GM12878 (cell line): Measurements from ENCODE around the gene DUS1L. TPM values are rescaled to one million over a fixed set of nuclear protein-coding genes. Genes with fewer than 3 reads are reported as not detected.

Experiments
- ATAC-seq: fragments of 200-7000 bp; cut with Tn5 transposase; 3 replicates; pipeline ENCODE4 v1.9.1; 2020; ENCODE audit warnings: mild to moderate bottlenecking, moderate library complexity
- BruUV-seq: library from RNA; stranded (reverse); fragments of 400-500 nt; replicated peaks from 2 replicates; lab custom pipeline; 2021; lab: Mats Ljungman, UMichigan
- CTCF ChIA-PET: fragments of 300-600 bp; sonication (Branson Sonifier 250); formaldehyde crosslinking; extraction: SDS; loops from one replicate; lab custom pipeline; 2021; ENCODE audit warnings: inconsistent platforms; lab: Yijun Ruan, JAX
- POLR2A ChIA-PET: fragments of 350-600 bp; formaldehyde crosslinking; extraction: SDS; loops from one replicate; lab custom pipeline; 2021; ENCODE audit warnings: inconsistent platforms; lab: Charles Lee
- RAD21 ChIA-PET: fragments of 300-600 bp; sonication (Branson Sonifier 250); formaldehyde crosslinking; loops from one replicate; lab custom pipeline; 2023; ENCODE audit warnings: antibody characterized with exemption; ENCODE audit not compliant: unreplicated experiment; lab: Charles Lee
- SMC1A ChIA-PET: fragments of 300-600 bp; sonication (Branson Sonifier 250); formaldehyde crosslinking; loops from one replicate; lab custom pipeline; 2023; ENCODE audit not compliant: unreplicated experiment, uncharacterized antibody; lab: Charles Lee
- DNase-seq: peaks from one replicate; pipeline ENCODE4 v3.0.0-alpha.2; 2011; ENCODE audit warnings: low read depth, low spot score
- FAIRE-seq: peaks from 3 replicates; lab custom pipeline; 2011; peaks lifted over from hg19 to GRCh38; lab: Jason Lieb, UNC
- H2AFZ ChIP-seq: 2 replicates; pipeline ENCODE4 v1.6.0; 2011; ENCODE audit warnings: low read depth, low read length, control low read depth; ENCODE audit not compliant: control insufficient read depth
- H3K27ac ChIP-seq: 2 replicates; pipeline ENCODE4 v1.5.1; 2011; ENCODE audit warnings: control low read depth; ENCODE audit not compliant: control insufficient read depth, insufficient read depth
- H3K27me3 ChIP-seq, 2 experiments: replicated peaks in 1 of 2; 2 replicates each; pipeline versions ENCODE4 v1.6.0 to v1.6.1; 2011; ENCODE audit warnings: low read length in 1 of 2; ENCODE audit not compliant: control insufficient read depth in 2 of 2, insufficient read depth in 2 of 2
- H3K36me3 ChIP-seq, 2 experiments: 2 replicates each; pipeline ENCODE4 v1.5.1; 2011; ENCODE audit warnings: low read length in 1 of 2; ENCODE audit not compliant: control insufficient read depth in 2 of 2, insufficient read depth in 2 of 2
- H3K4me1 ChIP-seq: 2 replicates; pipeline ENCODE4 v1.6.1; 2011; ENCODE audit warnings: mild to moderate bottlenecking, low read length, moderate library complexity, mixed read lengths; ENCODE audit not compliant: control insufficient read depth, insufficient read depth
- H3K4me2 ChIP-seq: 2 replicates; pipeline ENCODE4 v1.6.0; 2011; ENCODE audit warnings: control low read depth; ENCODE audit not compliant: control insufficient read depth, insufficient read depth
- H3K4me3 ChIP-seq: fragments of 200-600 bp; sonication (generic); 2 replicates; pipeline ENCODE4 v1.5.1; 2016
- H3K79me2 ChIP-seq: 2 replicates; pipeline ENCODE4 v1.6.0; 2011; ENCODE audit warnings: low read length; ENCODE audit not compliant: control insufficient read depth, insufficient read depth
- H3K9ac ChIP-seq: 2 replicates; pipeline ENCODE4 v1.8.0; 2011; ENCODE audit warnings: low read length, control low read depth, mixed read lengths; ENCODE audit not compliant: control insufficient read depth, insufficient read depth
- H3K9me3 ChIP-seq: replicated peaks from 3 replicates; pipeline ENCODE4 v1.5.1; 2011; ENCODE audit warnings: mild to moderate bottlenecking, low read length; ENCODE audit not compliant: control insufficient read depth, insufficient read depth
- H4K20me1 ChIP-seq: 2 replicates; pipeline ENCODE4 v1.6.0; 2011; ENCODE audit not compliant: control insufficient read depth, insufficient read depth
- CREM ChIP-seq: IDR thresholded peaks from 2 replicates; pipeline ENCODE4 v1.6.1; 2014; ENCODE audit warnings: antibody characterized with exemption, low read depth
- DPF2 ChIP-seq: fragments of 450-650 bp; IDR thresholded peaks from 2 replicates; pipeline ENCODE4 v1.6.1; 2017; ENCODE audit warnings: mild to moderate bottlenecking
- GATAD2B ChIP-seq: fragments of 450-650 bp; conservative IDR thresholded peaks from 2 replicates; pipeline ENCODE4 v1.6.1; 2017; ENCODE audit warnings: low read depth, mild to moderate bottlenecking, moderate library complexity
- KAT2A ChIP-seq: conservative IDR thresholded peaks from 2 replicates; pipeline ENCODE4 v1.6.1; 2011; ENCODE audit warnings: low read depth, low read length; ENCODE audit not compliant: control insufficient read depth
- LARP7 ChIP-seq: fragments of 450-650 bp; IDR thresholded peaks from 2 replicates; pipeline ENCODE4 v1.6.1; 2017; ENCODE audit warnings: mild to moderate bottlenecking
- MEF2B ChIP-seq: fragments of 450-650 bp; IDR thresholded peaks from 2 replicates; pipeline ENCODE4 v1.6.1; 2018; ENCODE audit warnings: mild to moderate bottlenecking, moderate library complexity; ENCODE audit not compliant: partially characterized antibody, poor library complexity, severe bottlenecking
- NFXL1 ChIP-seq: fragments of 450-650 bp; IDR thresholded peaks from 2 replicates; pipeline ENCODE4 v1.6.1; 2017; ENCODE audit warnings: antibody characterized with exemption, mild to moderate bottlenecking, borderline replicate concordance
- NR2C2 ChIP-seq: IDR thresholded peaks from 2 replicates; pipeline ENCODE4 v1.6.1; 2011; ENCODE audit warnings: borderline replicate concordance, low read depth; ENCODE audit not compliant: control insufficient read depth, insufficient read length
- NRF1 ChIP-seq: conservative IDR thresholded peaks from 2 replicates; pipeline ENCODE4 v1.6.1; 2011; ENCODE audit warnings: mild to moderate bottlenecking, low read depth, low read length, improper control_type of control experiment
- PAX5 ChIP-seq: IDR thresholded peaks from 2 replicates; pipeline ENCODE4 v1.6.1; 2011; ENCODE audit warnings: low read depth, low read length, borderline replicate concordance
- PBX3 ChIP-seq: IDR thresholded peaks from 2 replicates; pipeline ENCODE4 v1.6.1; 2011; ENCODE audit warnings: mild to moderate bottlenecking, low read depth, low read length, moderate library complexity; ENCODE audit not compliant: insufficient replicate concordance
- SMAD5 ChIP-seq: IDR thresholded peaks from 2 replicates; pipeline ENCODE4 v1.6.1; 2016; ENCODE audit warnings: antibody characterized with exemption, low read depth
- SMARCA5 ChIP-seq: fragments of 450-650 bp; IDR thresholded peaks from 2 replicates; pipeline ENCODE4 v1.6.1; 2017; ENCODE audit warnings: mild to moderate bottlenecking
- SP1 ChIP-seq: IDR thresholded peaks from one replicate; pipeline ENCODE4 v1.6.1; 2011; ENCODE audit warnings: low read depth, low read length
- SPI1 ChIP-seq: IDR thresholded peaks from 2 replicates; pipeline ENCODE4 v1.6.1; 2011; ENCODE audit warnings: low read depth, mild to moderate bottlenecking, low read length, moderate library complexity, borderline replicate concordance; ENCODE audit not compliant: insufficient read depth
- YY1 ChIP-seq: IDR thresholded peaks from 2 replicates; pipeline ENCODE4 v1.6.1; 2011; ENCODE audit warnings: low read depth, mild to moderate bottlenecking, low read length
- WGBS: methylation state at CpG from one replicate; pipeline ENCODE4 v1.1.6; 2016; ENCODE audit warnings: low lambda C conversion rate; ENCODE audit not compliant: insufficient replicate concordance, insufficient coverage; ENCODE audit errors: missing lambda C conversion rate; 5-methylcytosine and 5-hydroxymethylcytosine counted together
- in situ Hi-C: fragments of 300-500 bp; cut with MboI; formaldehyde crosslinking; loops from 9 replicates; pipeline ENCODE4 v1.14.3; 2018; ENCODE audit warnings: mixed read lengths
- intact Hi-C: fragments of 100-400 bp; cut with micrococcal nuclease; formaldehyde crosslinking; loops from one replicate; pipeline ENCODE4 v1.14.2; 2022; ENCODE audit not compliant: unreplicated experiment
- polyA plus RNA-seq, 11 experiments: library from polyadenylated mRNA; depleted of rRNA in 4 of 11; unstranded in 6 of 11; stranded (reverse) in 5 of 11; fragments of >200 nt; fragmentation: Nextera tagmentation in 4 of 11; fragmentation: Illumina TruSeq in 1 of 11; extraction: Ambion mirVana in 4 of 11; extraction: Trizol in 1 of 11; gene quantifications; 1 replicate in 1 of 11; 2 replicates in 10 of 11; pipeline versions ENCODE4 v1.2.1 to v1.2.3, GENCODE V29; 2011 to 2016; ENCODE audit warnings: inconsistent platforms in 2 of 11, missing spikeins in 2 of 11, low read depth in 1 of 11
- total RNA-seq, 4 experiments: library from RNA; depleted of rRNA in 3 of 4; stranded (reverse); fragments of >200 nt in 3 of 4; fragmentation: Illumina TruSeq in 1 of 4; extraction: Trizol in 1 of 4; gene quantifications; 2 replicates each; pipeline versions ENCODE4 v1.2.1 to v1.2.3, GENCODE V29; 2013 to 2021
- TF ChIP-seq, protein P1 (sequence below): fragments of 450-650 bp; conservative IDR thresholded peaks from 2 replicates; pipeline ENCODE4 v1.6.1; 2017; ENCODE audit warnings: mild to moderate bottlenecking, moderate library complexity
- TF ChIP-seq, protein P2 (sequence below): fragments of 450-650 bp; IDR thresholded peaks from 2 replicates; pipeline ENCODE4 v1.6.1; 2016; ENCODE audit warnings: mild to moderate bottlenecking

The DUS1L gene
- total and polyA plus RNA-seq, 10 of the 15 experiments (the other 5 are each of a cell fraction or from before 2014, with no cell fraction given): 6.1 to 157 (median 44.5) TPM

DNA sequence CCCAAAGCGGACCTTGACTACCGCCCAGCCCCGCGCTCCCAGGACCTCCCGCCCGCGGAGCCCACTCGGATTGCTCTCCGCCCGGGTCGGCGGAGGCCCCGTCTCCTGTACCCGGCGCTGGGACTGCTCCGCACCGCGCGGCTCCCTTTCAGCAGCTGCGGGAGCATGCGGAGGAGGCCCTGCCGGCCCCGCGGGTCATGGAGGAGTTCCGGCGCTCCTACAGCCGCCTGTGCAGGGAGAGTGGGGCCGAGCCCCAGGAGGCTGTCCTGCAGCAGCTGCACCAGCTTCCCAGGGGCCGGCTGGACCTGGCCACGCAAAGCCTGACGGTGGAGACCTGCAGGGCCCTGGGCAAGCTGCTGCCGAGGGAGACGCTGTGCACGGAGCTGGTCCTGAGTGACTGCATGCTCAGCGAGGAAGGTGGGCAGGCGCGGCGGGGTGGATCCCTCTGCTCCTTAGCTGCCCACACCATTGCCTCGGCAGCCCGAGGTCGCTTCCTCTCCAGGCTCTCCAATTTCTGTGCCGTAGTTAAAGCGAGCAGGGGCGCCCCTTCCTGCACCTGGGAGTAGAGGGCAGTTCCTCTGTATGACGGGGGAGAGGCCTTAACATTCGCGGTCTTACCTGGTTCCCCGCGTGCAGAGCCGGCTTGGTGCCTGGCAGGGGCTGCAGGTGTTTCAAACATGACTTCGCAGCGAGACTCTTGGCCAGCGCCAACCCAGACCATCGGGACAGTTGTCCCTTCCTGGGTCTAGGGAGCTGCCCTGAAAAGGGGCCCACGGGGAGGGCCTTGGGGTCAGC, 42.0 kb downstream of the DUS1L start:
- Histone ChIP-seq H3K36me3 (no peaks in the 10 kb centered on the region; a peak in 2 of 4 replicates), H3K4me2 (peak overlapping the region; percentile 96), H3K9me3 (no peaks in the 10 kb centered on the region), H3K79me2 (peaks cover 26% of the 10 kb centered on the region), H3K27me3 (no peaks in the 10 kb centered on the region), H3K9ac (peak overlapping the region; percentile 21), H3K4me1 (peaks cover 14% of the 10 kb centered on the region), H4K20me1 (no peaks in the 10 kb centered on the region), H3K27ac (peak overlapping the region; percentile 7; the same call in 1 of the 2 replicates), H3K4me3 (peak overlapping the region; percentile 95), H2AFZ (peak overlapping the region; percentile 80)
- ChIA-PET SMC1A (interaction anchor here (0.9 to 1.7 kb wide), 3 partner anchors 14 to 64 kb away, joined by 3 to 4 read pairs (median 4); partner anchors contain the start of gene DCXR), POLR2A (interaction anchor here (0.6 to 2.6 kb wide), 8 partner anchors 14 to 132 kb away, joined by 3 to 13 read pairs (median 4); partner anchors contain the start of genes ALYREF, ANAPC11, DCXR and FASN), RAD21 (interaction anchor here (1.0 to 4.4 kb wide), 6 partner anchors 11 to 131 kb away, joined by 3 to 68 read pairs (median 10); partner anchors contain the start of genes DCXR and NOTUM), CTCF (interaction anchor here (0.6 to 5.0 kb wide), 9 partner anchors 12 to 289 kb away, joined by 3 to 89 read pairs (median 5); partner anchors contain the start of genes DCXR and NOTUM)
- intact Hi-C loops: loop anchor here (5.0 kb wide), 1 partner anchor 161 kb away; the partner anchor contains the start of gene P4HB
- ATAC-seq (peak; percentile 3), FAIRE-seq (no peak), DNase-seq (no peak)
- 5% methylated on average over 37 of the region's 55 CpGs for WGBS
- BruUV-seq: no TSS peak
- in situ Hi-C loops: no loop called here
- TF ChIP-seq SPI1 (0 out of 2 replicates have a peak, but pooled peaks have one; percentile 1), NR2C2 (no peak), CREM (no peak), LARP7 (peak; percentile 68; the same call in 1 of the 2 replicates), DPF2 (0 out of 2 replicates have a peak, but pooled peaks have one; percentile 26), SMAD5 (no peak), MEF2B (peak; percentile 18), GATAD2B (peak; percentile 55; the same call in 1 of the 2 replicates), YY1 (peak; percentile 11; the same call in 1 of the 2 replicates), PAX5 (no peak), KAT2A (no peak), NRF1 (no peak), SP1 (no peak), NFXL1 (no peak), PBX3 (no peak), SMARCA5 (0 out of 2 replicates have a peak, but pooled peaks have one; percentile 50)
- TF ChIP-seq, protein P1, sequence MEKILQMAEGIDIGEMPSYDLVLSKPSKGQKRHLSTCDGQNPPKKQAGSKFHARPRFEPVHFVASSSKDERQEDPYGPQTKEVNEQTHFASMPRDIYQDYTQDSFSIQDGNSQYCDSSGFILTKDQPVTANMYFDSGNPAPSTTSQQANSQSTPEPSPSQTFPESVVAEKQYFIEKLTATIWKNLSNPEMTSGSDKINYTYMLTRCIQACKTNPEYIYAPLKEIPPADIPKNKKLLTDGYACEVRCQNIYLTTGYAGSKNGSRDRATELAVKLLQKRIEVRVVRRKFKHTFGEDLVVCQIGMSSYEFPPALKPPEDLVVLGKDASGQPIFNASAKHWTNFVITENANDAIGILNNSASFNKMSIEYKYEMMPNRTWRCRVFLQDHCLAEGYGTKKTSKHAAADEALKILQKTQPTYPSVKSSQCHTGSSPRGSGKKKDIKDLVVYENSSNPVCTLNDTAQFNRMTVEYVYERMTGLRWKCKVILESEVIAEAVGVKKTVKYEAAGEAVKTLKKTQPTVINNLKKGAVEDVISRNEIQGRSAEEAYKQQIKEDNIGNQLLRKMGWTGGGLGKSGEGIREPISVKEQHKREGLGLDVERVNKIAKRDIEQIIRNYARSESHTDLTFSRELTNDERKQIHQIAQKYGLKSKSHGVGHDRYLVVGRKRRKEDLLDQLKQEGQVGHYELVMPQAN: peak; percentile 46
- TF ChIP-seq, protein P2, sequence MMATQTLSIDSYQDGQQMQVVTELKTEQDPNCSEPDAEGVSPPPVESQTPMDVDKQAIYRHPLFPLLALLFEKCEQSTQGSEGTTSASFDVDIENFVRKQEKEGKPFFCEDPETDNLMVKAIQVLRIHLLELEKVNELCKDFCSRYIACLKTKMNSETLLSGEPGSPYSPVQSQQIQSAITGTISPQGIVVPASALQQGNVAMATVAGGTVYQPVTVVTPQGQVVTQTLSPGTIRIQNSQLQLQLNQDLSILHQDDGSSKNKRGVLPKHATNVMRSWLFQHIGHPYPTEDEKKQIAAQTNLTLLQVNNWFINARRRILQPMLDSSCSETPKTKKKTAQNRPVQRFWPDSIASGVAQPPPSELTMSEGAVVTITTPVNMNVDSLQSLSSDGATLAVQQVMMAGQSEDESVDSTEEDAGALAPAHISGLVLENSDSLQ: peak; percentile 40; the same call in 1 of the 2 replicates
